T-helper 1 cell (primary cell): ENCODE measurements around the gene TMX4.
"Not testable (repeated sequence)": the region's sequence is repeated elsewhere in the genome, so short reads cannot be mapped to it uniquely, and the experiment has no call there.

Experiments
- DNase-seq, 5 donors: peaks; one replicate each; pipeline ENCODE4 v3.0.0-alpha.2; 2012 to 2020
- total RNA-seq, 4 donors: gene quantifications; one replicate each; lab custom pipeline; 2026; lab: John Stamatoyannopoulos, UW

TMX4 gene
- 123 to 170 (median 148) reads per million in 4 donors for total RNA-seq

GRCh38 chr20:8019246-8019997, at the start of gene TMX4:
Gene TMX4, minus strand, starts transcription at chr20:8019761. Its CDS starts 148 bp downstream, at chr20:8019613.
- DNase-seq: peak; percentile 78 to 94 (median 82)

- no peak for DNase-seq
Measured at GRCh38 chr20:8067082-8067481, 47.5 kb upstream of the TMX4 start.

- no peak for DNase-seq
Measured at GRCh38 chr20:8066662-8067061, 47.1 kb upstream of the TMX4 start.

- DNase-seq: no peak
Measured at GRCh38 chr20:8065691-8066090, 46.1 kb upstream of the TMX4 start.

GRCh38 chr20:8062756-8063155, 43.2 kb upstream of the TMX4 start:
- no peak for DNase-seq

- no peak for DNase-seq
Measured at GRCh38 chr20:8061861-8062518, 42.4 kb upstream of the TMX4 start.

GRCh38 chr20:8060977-8061376, 41.4 kb upstream of the TMX4 start:
- no peak for DNase-seq

- no peak for DNase-seq
Measured at GRCh38 chr20:8057871-8058270, 38.3 kb upstream of the TMX4 start.

GRCh38 chr20:8055096-8055495, 35.5 kb upstream of the TMX4 start:
- no peak for DNase-seq

GRCh38 chr20:8050157-8050837, 30.7 kb upstream of the TMX4 start:
- no peak for DNase-seq

- DNase-seq: no peak
Measured at GRCh38 chr20:8049310-8049709, 29.7 kb upstream of the TMX4 start.

GRCh38 chr20:8045946-8046345, 26.4 kb upstream of the TMX4 start:
- no peak for DNase-seq

GRCh38 chr20:8043687-8044282, 24.2 kb upstream of the TMX4 start:
- DNase-seq: peak in 3 of 5 donors; percentile 19 to 56 (median 21)

- no peak for DNase-seq
Measured at GRCh38 chr20:8039042-8039441, 19.5 kb upstream of the TMX4 start.

GRCh38 chr20:8036771-8037170, 17.2 kb upstream of the TMX4 start:
- no peak for DNase-seq

- no peak for DNase-seq
Measured at GRCh38 chr20:8033151-8033841, 13.7 kb upstream of the TMX4 start.

GRCh38 chr20:8032499-8032898, 12.9 kb upstream of the TMX4 start:
- DNase-seq: no peak

- DNase-seq: not testable (repeated sequence)
Measured at GRCh38 chr20:8031539-8031938, 12.0 kb upstream of the TMX4 start.

GRCh38 chr20:8021541-8022269, 2.1 kb upstream of the TMX4 start:
- DNase-seq: no peak

- DNase-seq: peak in 2 of 5 donors; percentile 18 to 76
Measured at GRCh38 chr20:8020314-8021079, 936 bp upstream of the TMX4 start.

GRCh38 chr20:8019998-8020247, 362 bp upstream of the TMX4 start:
- no peak for DNase-seq

- DNase-seq: peak; percentile 45 to 79 (median 48)
Measured at GRCh38 chr20:8018958-8019245, 659 bp downstream of the TMX4 start.
